Activated CD4-positive, alpha-beta memory T cell treated with anti-CD3 and anti-CD28 coated beads, Interleukin-2, amount 10 ng/mL, durations not matched to agents 7 days and 5 days (primary cell): ENCODE measurements around the gene KIR3DL2. TPM values are rescaled to one million over a fixed set of nuclear protein-coding genes. Genes with fewer than 3 reads are reported as not detected.
"Not testable (repeated sequence)": the region's sequence is repeated elsewhere in the genome, so short reads cannot be mapped to it uniquely, and the experiment has no call there.

ENCODE experiments used
- CTCF ChIA-PET: fragments of 350-600 bp; sonication (Branson Sonifier 250); formaldehyde crosslinking; loops from one replicate; lab custom pipeline; 2021; ENCODE audit warnings: antibody characterized with exemption, inconsistent platforms; lab: Charles Lee
- POLR2A ChIA-PET: fragments of 350-600 bp; sonication (Branson Sonifier 250); formaldehyde crosslinking; loops from one replicate; lab custom pipeline; 2021; ENCODE audit warnings: antibody characterized with exemption; lab: Charles Lee
- DNase-seq: peaks from one replicate; pipeline ENCODE4 v3.0.0-alpha.2; 2020
- H3K27ac Mint-ChIP-seq: one replicate; pipeline ENCODE4 v1.8.0; 2021; ENCODE audit warnings: mild to moderate bottlenecking, mixed read lengths
- H3K27me3 Mint-ChIP-seq: one replicate; pipeline ENCODE4 v1.8.0; 2021; ENCODE audit warnings: mixed read lengths
- H3K36me3 Mint-ChIP-seq: one replicate; pipeline ENCODE4 v1.8.0; 2021; ENCODE audit warnings: low read depth, mixed read lengths
- H3K4me1 Mint-ChIP-seq: one replicate; pipeline ENCODE4 v1.8.0; 2021; ENCODE audit warnings: mixed read lengths
- H3K4me3 Mint-ChIP-seq: one replicate; pipeline ENCODE4 v1.8.0; 2021; ENCODE audit warnings: mild to moderate bottlenecking, mixed read lengths
- H3K9me3 Mint-ChIP-seq: one replicate; pipeline ENCODE4 v1.8.0; 2021; ENCODE audit warnings: mixed read lengths
- total RNA-seq, 2 experiments: library from RNA; stranded (reverse); gene quantifications; one replicate each; pipeline ENCODE4 v1.2.3, GENCODE V29; 2021

KIR3DL2 gene
- total RNA-seq, 2 experiments from 2014 or later = 0.75 to 1.1 TPM

- no peaks in the 10 kb centered on the region for H3K36me3 Mint-ChIP-seq
- H3K27me3 Mint-ChIP-seq = peaks cover 3% of the 10 kb centered on the region
- ChIA-PET POLR2A (no interaction called here), CTCF (no interaction called here)
- H3K27ac Mint-ChIP-seq = no peak within 1 kb of the TSS
- H3K9me3 Mint-ChIP-seq = peaks cover 2% of the 10 kb centered on the region
- no peaks in the 10 kb centered on the region for H3K4me1 Mint-ChIP-seq
- no peak for DNase-seq
- H3K4me3 Mint-ChIP-seq = no peak within 1 kb of the TSS
Measured at GRCh38 chr19:54905803-54906511, 55.7 kb downstream of the KIR3DL2 start, which contains the start of gene NCR1. Gene NCR1 (plus strand): TSS chr19:54906148. CDS start chr19:54906188, 40 bp downstream.

GRCh38 chr19:54906819-54907218 lies 56.6 kb downstream of the KIR3DL2 start:
- H3K4me1 Mint-ChIP-seq = no peaks in the 10 kb centered on the region
- no peak overlapping the region for H3K27ac Mint-ChIP-seq
- ChIA-PET CTCF (no interaction called here), POLR2A (no interaction called here)
- H3K4me3 Mint-ChIP-seq = no peak overlapping the region
- peaks cover 3% of the 10 kb centered on the region for H3K27me3 Mint-ChIP-seq
- DNase-seq = no peak
- H3K9me3 Mint-ChIP-seq = peaks cover 2% of the 10 kb centered on the region
- H3K36me3 Mint-ChIP-seq = no peaks in the 10 kb centered on the region

GRCh38 chr19:54907899-54908298 lies 57.7 kb downstream of the KIR3DL2 start:
- DNase-seq, H3K9me3 Mint-ChIP-seq, H3K27ac Mint-ChIP-seq, H3K4me3 Mint-ChIP-seq, CTCF ChIA-PET, H3K36me3 Mint-ChIP-seq, H3K27me3 Mint-ChIP-seq, POLR2A ChIA-PET, H3K4me1 Mint-ChIP-seq: not testable (repeated sequence)

Other genes starting within 250 kb of the KIR3DL2 start
- under 1 TPM; 0.08 to 0.38 TPM for gene LILRB1, start 220.0 kb upstream of the KIR3DL2 start, total RNA-seq
- gene LILRB4, start 187.5 kb upstream of the KIR3DL2 start, total RNA-seq = not detected
- gene KIR3DL3, start 126.0 kb upstream of the KIR3DL2 start, total RNA-seq = not detected
- gene KIR2DL3, start 111.9 kb upstream of the KIR3DL2 start, total RNA-seq = not detected
- not detected for gene KIR2DL1, start 80.7 kb upstream of the KIR3DL2 start, total RNA-seq
- not detected for gene KIR2DL4, start 46.8 kb upstream of the KIR3DL2 start, total RNA-seq
- gene KIR3DL1, start 34.0 kb upstream of the KIR3DL2 start, total RNA-seq = under 1 TPM in 1 of 2 experiments, not detected in 1; 0.23 TPM
- not detected for gene KIR2DS4, start 17.8 kb upstream of the KIR3DL2 start, total RNA-seq
- not detected for gene FCAR, start 23.8 kb downstream of the KIR3DL2 start, total RNA-seq
- gene NCR1, start 55.7 kb downstream of the KIR3DL2 start, total RNA-seq = not detected
- gene NLRP7, start 97.1 kb downstream of the KIR3DL2 start, total RNA-seq = not detected
- gene NLRP2, start 115.9 kb downstream of the KIR3DL2 start, total RNA-seq = 10 to 100 TPM; 14.3 to 14.8 TPM
- gene GP6, start 187.8 kb downstream of the KIR3DL2 start, total RNA-seq = under 1 TPM in 1 of 2 experiments, not detected in 1; 0.18 TPM
- 10 to 100 TPM; 15.3 to 15.5 TPM for gene RDH13, start 212.7 kb downstream of the KIR3DL2 start, total RNA-seq
- gene EPS8L1, start 225.4 kb downstream of the KIR3DL2 start, total RNA-seq = 1 to 10 TPM; 6.9 to 7.6 TPM